CD4-positive, alpha-beta T cell treated with Interleukin-17A for 1 hour (primary cell): ENCODE measurements around the gene NRXN2.

Source experiments
- DNase-seq: peaks from one replicate; pipeline ENCODE4 v3.0.0-alpha.2; 2020

The NRXN2 gene

GRCh38 chr11:64696045-64696444, 27.0 kb downstream of the NRXN2 start:
- DNase-seq = no peak

- DNase-seq = no peak
These were observed 27.4 kb downstream of the NRXN2 start for GRCh38 chr11:64695548-64695947.

DNA sequence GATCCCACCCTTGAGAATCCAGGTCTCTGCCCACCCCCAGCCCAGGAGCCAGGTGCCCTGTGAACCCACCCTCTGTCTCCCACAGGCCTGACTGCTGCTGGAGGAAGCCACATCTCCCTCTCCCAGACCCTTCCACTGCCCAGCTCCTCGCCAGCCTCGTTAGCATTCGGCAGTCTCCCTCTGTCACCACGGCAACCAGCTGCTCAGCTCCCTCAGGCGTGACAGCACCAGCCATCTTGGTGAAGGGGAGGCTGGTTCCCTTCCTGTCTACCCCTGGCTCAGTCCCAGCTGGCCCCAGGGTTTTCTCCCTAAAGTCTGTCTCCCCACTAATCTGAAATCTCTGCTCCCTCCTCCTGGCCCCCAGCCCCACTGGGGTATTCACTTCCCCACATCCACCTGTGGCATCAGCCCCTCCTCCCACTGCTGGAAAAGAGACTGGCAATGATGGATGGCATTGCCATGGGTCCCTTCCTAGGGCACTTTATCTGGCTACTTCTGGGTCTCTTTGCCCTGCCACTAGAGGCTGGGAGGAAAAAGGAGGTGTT, 28.1 kb downstream of the NRXN2 start:
- no peak for DNase-seq

DNA sequence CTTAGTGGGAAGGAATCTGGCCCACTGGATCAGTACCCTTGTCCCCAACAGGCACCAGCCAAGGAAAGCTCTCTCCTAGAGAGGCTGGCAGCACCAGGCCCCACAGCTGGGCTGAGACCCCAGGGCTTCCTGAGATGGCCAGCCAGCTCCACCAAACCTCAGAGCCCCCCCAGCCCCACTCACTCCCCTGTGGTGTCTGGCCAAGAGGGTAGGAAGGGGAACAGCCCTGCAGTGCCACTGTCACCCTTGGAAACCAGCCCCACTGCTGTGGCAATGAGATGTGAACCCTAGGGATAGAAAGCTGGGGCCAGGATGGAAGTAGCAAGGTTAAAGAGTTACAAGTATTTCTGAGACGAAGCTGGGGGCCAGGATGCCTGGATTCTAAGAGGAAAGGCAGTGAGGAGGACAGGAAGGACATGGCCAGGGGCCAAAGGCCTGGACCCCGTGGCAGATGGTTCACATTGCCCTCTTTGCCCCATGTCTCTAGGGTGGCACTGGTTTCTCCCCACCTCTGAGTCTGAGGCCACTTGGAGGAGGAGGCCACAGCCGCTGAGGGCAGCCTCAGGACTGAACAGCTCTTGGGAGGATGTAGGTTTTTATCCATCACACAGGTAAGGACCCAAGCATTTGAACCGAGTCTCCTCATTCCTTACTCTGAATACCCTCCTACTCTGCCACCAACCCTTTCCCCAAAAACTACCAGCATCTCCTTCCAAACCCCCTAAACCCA, 28.8 kb downstream of the NRXN2 start:
- no peak for DNase-seq

- no peak for DNase-seq
These were observed 30.1 kb downstream of the NRXN2 start for GRCh38 chr11:64692764-64693331.

DNA sequence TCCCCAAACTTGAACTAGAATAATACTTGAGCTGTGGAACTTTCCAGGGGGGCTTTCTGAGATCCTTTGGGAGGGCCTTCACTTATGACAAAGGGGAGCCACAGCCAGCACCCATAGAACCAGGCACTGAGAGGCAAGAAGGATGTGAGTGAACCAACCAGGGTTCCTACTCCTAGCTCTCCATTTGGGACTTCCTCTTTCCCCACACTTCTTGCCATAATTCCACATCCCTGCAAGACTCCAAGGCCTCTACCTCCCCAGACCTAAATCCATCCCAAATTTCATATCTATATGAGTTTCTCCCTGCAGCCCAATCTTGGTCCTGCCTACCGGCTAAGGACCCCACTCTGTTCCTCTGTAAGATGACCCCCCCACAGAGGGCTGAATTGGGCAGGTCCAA, 31.5 kb downstream of the NRXN2 start:
- DNase-seq = no peak

- DNase-seq = no peak
These were observed 32.8 kb downstream of the NRXN2 start for GRCh38 chr11:64690235-64690634.

DNA sequence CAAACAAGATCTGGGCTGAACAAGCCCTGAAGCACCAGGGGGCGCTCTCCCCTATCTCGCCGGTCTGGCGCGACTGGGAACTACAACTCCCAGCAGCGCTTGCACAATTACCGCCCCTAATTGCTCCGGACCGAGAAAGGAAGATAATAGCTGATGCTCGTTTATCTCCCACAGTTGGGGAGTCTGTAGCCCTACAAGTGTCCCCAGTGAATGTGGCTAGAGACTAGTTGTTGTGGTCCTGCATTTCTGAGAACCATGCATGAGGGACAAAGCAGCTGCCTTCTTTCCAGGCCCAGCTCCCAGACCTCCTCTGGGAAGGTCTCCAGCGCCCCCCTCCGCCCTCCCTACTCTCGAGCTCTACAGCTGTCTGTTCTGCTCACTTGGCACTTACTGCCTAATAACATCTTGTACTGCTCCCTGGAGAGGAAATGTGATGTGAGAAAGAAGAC, 34.4 kb downstream of the NRXN2 start:
- peak; percentile 91 for DNase-seq

- no peak for DNase-seq
These were observed 35.1 kb downstream of the NRXN2 start for GRCh38 chr11:64687643-64688533.

- DNase-seq = no peak
These were observed 35.8 kb downstream of the NRXN2 start for GRCh38 chr11:64687204-64687603.

GRCh38 chr11:64686466-64687170, 36.4 kb downstream of the NRXN2 start:
- DNase-seq = no peak

- no peak for DNase-seq
These were observed 37.5 kb downstream of the NRXN2 start for GRCh38 chr11:64685536-64685935.

DNA sequence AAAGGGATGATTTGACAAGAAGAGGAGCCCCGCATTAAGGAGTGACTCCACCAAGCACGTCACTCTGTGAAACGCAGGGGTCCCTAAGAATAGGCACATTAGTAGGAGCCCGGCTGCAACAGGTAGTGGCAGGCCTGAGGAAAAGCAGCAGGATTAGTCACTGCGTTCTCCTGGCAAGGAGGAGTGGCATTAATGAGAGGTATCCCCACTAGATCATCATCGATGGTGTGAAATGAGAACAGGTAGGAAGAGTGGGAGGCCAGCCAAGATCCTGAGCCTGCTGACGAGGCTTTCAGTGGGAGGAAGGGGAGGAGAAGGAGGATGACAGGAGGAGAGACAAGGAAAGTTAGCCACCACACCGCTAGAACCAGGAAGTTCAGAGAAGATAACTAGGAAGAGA, 38.6 kb downstream of the NRXN2 start:
- DNase-seq = no peak

DNA sequence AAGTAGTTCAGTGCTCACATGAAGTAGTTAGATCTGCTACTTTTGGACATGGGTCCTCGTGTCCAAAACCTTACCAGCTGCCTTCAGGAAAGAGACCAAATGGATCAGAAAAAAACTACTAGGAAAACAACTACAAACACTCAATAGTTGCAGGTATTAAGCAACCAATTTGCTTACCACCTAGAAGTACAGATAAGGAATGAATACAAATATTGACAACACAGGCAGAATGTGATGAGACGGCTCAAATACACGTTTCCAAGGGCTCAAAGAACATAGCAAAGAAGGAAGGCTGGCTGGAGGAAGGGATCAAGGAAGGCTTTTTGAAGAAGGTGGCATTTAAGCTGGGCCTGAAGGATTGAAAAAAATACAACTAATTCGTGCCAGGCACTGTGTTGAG, 41.8 kb downstream of the NRXN2 start:
- no peak for DNase-seq

- DNase-seq = no peak
These were observed 43.2 kb downstream of the NRXN2 start for GRCh38 chr11:64679846-64680245.

DNA sequence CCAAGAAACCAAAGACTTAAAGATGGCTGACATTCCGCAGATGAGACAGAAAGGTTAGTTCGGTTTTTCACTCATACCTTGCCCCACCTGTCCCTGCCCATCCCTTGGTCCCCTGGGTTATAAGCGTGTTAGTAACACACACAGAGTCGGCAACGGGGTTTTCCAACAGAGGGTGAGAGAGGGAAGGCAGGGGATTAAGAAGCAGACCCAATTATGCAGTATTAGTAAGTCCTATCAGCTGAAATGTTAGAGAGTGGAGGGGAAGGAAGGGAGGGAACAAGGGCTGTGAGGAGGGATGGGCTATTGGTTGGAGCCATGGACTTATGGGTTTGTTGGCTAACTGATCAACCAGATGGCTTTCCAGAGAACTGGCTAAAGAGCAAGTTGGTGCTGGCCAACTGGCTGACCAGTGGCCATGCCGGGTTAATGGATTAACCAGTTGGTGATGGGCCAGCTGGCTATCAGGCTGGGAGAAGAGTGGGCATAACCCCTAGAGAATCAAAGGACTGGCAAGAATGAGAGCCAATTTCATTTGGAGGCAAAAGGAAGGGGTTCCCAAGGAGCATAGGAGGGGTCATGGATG, 45.5 kb downstream of the NRXN2 start:
- DNase-seq = no peak

DNA sequence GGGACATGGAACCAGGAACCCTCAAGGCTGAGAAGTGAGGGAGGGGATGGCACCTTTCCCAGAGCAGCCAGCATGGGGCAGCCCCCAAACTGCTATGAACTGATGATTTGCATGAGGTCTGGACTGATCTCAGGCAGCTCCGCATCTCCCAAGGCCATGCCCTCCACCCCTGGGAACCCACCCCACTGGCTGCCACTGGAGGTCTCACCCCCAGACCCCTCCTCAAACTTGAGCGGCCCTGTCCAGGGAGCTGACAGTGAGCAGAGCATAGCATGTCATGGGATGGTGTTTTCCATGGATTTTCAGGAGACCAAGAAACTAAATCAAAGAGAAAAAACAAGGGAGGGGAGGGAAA, 46.8 kb downstream of the NRXN2 start:
- no peak for DNase-seq

- DNase-seq = no peak
These were observed 47.3 kb downstream of the NRXN2 start for GRCh38 chr11:64675450-64676260.

GRCh38 chr11:64674774-64675173, 48.2 kb downstream of the NRXN2 start:
- no peak for DNase-seq

GRCh38 chr11:64673279-64673678, 49.7 kb downstream of the NRXN2 start:
- DNase-seq = no peak

DNA sequence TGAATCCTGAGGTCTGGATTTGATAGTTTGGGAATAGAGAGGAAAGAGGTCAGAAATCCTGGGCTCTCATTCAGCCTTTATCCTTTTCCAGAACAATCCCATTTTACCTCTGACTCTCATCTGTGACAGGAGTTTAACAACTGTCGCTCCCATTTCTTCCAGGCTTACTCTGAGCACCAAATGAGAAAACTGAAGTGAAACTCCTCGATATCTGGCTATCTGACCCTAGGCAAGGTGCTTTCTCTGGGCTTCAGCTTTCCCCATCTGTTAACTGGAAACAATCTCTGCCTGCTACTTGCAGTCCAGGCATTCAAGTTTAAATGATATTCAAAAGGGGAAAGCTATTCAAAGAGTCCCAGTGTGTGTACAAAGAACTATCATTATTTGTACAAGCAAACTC, 50.1 kb downstream of the NRXN2 start:
- no peak for DNase-seq

GRCh38 chr11:64670975-64671374, 52.0 kb downstream of the NRXN2 start:
- no peak for DNase-seq
